ENCODE data around the gene ZNF618.

- TF ChIP-seq EP300 (IDR thresholded peaks at IDR 0.05) (no peak), POLR2A (IDR thresholded peaks at IDR 0.05) (no peak)
- TF ChIP-seq, protein P1, sequence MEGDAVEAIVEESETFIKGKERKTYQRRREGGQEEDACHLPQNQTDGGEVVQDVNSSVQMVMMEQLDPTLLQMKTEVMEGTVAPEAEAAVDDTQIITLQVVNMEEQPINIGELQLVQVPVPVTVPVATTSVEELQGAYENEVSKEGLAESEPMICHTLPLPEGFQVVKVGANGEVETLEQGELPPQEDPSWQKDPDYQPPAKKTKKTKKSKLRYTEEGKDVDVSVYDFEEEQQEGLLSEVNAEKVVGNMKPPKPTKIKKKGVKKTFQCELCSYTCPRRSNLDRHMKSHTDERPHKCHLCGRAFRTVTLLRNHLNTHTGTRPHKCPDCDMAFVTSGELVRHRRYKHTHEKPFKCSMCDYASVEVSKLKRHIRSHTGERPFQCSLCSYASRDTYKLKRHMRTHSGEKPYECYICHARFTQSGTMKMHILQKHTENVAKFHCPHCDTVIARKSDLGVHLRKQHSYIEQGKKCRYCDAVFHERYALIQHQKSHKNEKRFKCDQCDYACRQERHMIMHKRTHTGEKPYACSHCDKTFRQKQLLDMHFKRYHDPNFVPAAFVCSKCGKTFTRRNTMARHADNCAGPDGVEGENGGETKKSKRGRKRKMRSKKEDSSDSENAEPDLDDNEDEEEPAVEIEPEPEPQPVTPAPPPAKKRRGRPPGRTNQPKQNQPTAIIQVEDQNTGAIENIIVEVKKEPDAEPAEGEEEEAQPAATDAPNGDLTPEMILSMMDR (IDR thresholded peaks at IDR 0.05) = no peak
Observed at GRCh38 chr9:114096041-114096511, 220.0 kb downstream of the ZNF618 start.
